Umbilical cord (tissue), 2 donors: ENCODE measurements around the gene SLC16A5. TPM values are rescaled to one million over a fixed set of nuclear protein-coding genes. Genes with fewer than 3 reads are reported as not detected.
"Not testable (repeated sequence)": the region's sequence is repeated elsewhere in the genome, so short reads cannot be mapped to it uniquely, and the experiment has no call there.

Source experiments
- DNase-seq: peaks from one replicate; pipeline ENCODE4 v3.0.0-alpha.2; 2015; ENCODE audit warnings: low spot score
- total RNA-seq: library from RNA; depleted of rRNA; stranded (reverse); fragments of >200 nt; gene quantifications from one replicate; pipeline ENCODE4 v1.2.3, GENCODE V29; 2014; ENCODE audit warnings: low replicate concordance; ENCODE audit not compliant: insufficient read depth

The SLC16A5 gene
- 20.7 TPM for total RNA-seq

GRCh38 chr17:75087558-75088453 is at the start of gene SLC16A5:
SLC16A5 (plus strand) TSS chr17:75087954; CDS start chr17:75093637, 5,683 bp downstream.
- DNase-seq: peak; percentile 98

- no peak for DNase-seq
Observed at GRCh38 chr17:75039238-75039637, 48.5 kb upstream of the SLC16A5 start.

- no peak for DNase-seq
Observed at GRCh38 chr17:75041656-75042280, 46.0 kb upstream of the SLC16A5 start.

- not testable (repeated sequence) for DNase-seq
Observed at GRCh38 chr17:75043789-75044188, 44.0 kb upstream of the SLC16A5 start.

- no peak for DNase-seq
Observed at GRCh38 chr17:75044716-75045115, 43.0 kb upstream of the SLC16A5 start.

- DNase-seq: not testable (repeated sequence)
Observed at GRCh38 chr17:75045946-75046406, 41.8 kb upstream of the SLC16A5 start.

GRCh38 chr17:75046407-75047289 is 41.1 kb upstream of the SLC16A5 start, which contains the start of the genes ATP5PD and KCTD2:
ATP5PD (minus strand) TSS chr17:75046969; CDS start chr17:75042650, 4,319 bp downstream.
KCTD2 (plus strand) TSS chr17:75047225; CDS start chr17:75047251, 26 bp downstream.
- peak; percentile 98 for DNase-seq

GRCh38 chr17:75047398-75048098 is 40.2 kb upstream of the SLC16A5 start:
- peak; percentile 71 for DNase-seq

- peak; percentile 94 for DNase-seq
Observed at GRCh38 chr17:75048249-75048878, 39.4 kb upstream of the SLC16A5 start.

- DNase-seq: no peak
Observed at GRCh38 chr17:75049057-75049456, 38.7 kb upstream of the SLC16A5 start.

GRCh38 chr17:75049706-75050105 is 38.0 kb upstream of the SLC16A5 start:
- no peak for DNase-seq

GRCh38 chr17:75051941-75052340 is 35.8 kb upstream of the SLC16A5 start:
- DNase-seq: no peak

GRCh38 chr17:75059369-75060345 is 28.1 kb upstream of the SLC16A5 start:
- DNase-seq: peak; percentile 89

GRCh38 chr17:75060434-75061054 is 27.2 kb upstream of the SLC16A5 start:
- DNase-seq: no peak

GRCh38 chr17:75061055-75061438 is 26.7 kb upstream of the SLC16A5 start:
- DNase-seq: no peak

GRCh38 chr17:75061618-75062017 is 26.1 kb upstream of the SLC16A5 start:
- no peak for DNase-seq

- DNase-seq: no peak
Observed at GRCh38 chr17:75063201-75063600, 24.6 kb upstream of the SLC16A5 start.

GRCh38 chr17:75063626-75064025 is 24.1 kb upstream of the SLC16A5 start:
- no peak for DNase-seq

- DNase-seq: no peak
Observed at GRCh38 chr17:75064040-75064439, 23.7 kb upstream of the SLC16A5 start.
